HAP-1 (cell line): ENCODE data around the gene PGD.
"Not testable (repeated sequence)": the region's sequence is repeated elsewhere in the genome, so short reads cannot be mapped to it uniquely, and the experiment has no call there.

ENCODE experiments used
- DNase-seq, 2 experiments: peaks; one replicate each; pipeline ENCODE4 v3.0.0-alpha.2; 2016 to 2020; ENCODE audit warnings: low spot score in 2 of 2
- H3K27me3 ChIP-seq: fragments of 250-450 bp; sonication (Bioruptor Pico); 2 replicates; pipeline ENCODE4 v1.5.1; 2020; ENCODE audit warnings: low read depth, mild to moderate bottlenecking, moderate library complexity
- H3K36me3 ChIP-seq: fragments of 250-450 bp; sonication (Bioruptor Pico); replicated peaks from 2 replicates; pipeline ENCODE4 v1.5.1; 2020; ENCODE audit warnings: mild to moderate bottlenecking
- H3K4me1 ChIP-seq: fragments of 250-450 bp; sonication (Bioruptor Pico); 2 replicates; pipeline ENCODE4 v1.5.1; 2020; ENCODE audit warnings: mild to moderate bottlenecking
- H3K4me3 ChIP-seq: fragments of 250-450 bp; sonication (Bioruptor Pico); 2 replicates; pipeline ENCODE4 v1.5.1; 2020; ENCODE audit warnings: mild to moderate bottlenecking, moderate library complexity
- H3K9me3 ChIP-seq: fragments of 250-450 bp; sonication (Bioruptor Pico); 2 replicates; pipeline ENCODE4 v1.5.1; 2020; ENCODE audit warnings: mild to moderate bottlenecking, moderate library complexity
- in situ Hi-C: fragments of 300-500 bp; cut with MboI; formaldehyde crosslinking; loops from 3 replicates; pipeline ENCODE4 v1.14.3; 2020; ENCODE audit warnings: low sequenced_read_pairs, inconsistent platforms, mixed read lengths

Gene PGD

DNA sequence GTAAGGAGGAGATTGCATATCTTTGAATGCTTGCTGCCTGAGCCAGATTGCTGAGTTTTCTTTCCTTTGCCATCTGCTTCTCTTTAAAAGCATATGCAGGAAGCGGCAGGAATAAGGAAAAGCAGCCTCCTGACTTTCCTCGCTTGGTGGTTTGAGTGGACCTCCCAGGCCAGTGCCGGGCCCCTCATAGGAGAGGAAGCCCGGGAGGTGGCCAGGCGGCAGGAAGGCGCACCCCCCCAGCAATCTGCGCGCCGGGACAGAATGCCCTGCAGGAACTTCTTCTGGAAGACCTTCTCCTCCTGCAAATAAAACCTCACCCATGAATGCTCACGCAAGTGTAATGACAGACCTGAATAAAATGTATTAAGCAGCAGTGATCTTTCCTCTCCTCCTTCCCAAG, 52.4 kb downstream of the PGD start:
- H3K27me3 ChIP-seq: no peaks in the 10 kb centered on the region
- no peak overlapping the region for H3K4me3 ChIP-seq
- no peaks in the 10 kb centered on the region for H3K9me3 ChIP-seq
- peaks cover 9% of the 10 kb centered on the region for H3K4me1 ChIP-seq
- in situ Hi-C loops: no loop called here
- DNase-seq: peak; percentile 39
- H3K36me3 ChIP-seq: no peaks in the 10 kb centered on the region

DNA sequence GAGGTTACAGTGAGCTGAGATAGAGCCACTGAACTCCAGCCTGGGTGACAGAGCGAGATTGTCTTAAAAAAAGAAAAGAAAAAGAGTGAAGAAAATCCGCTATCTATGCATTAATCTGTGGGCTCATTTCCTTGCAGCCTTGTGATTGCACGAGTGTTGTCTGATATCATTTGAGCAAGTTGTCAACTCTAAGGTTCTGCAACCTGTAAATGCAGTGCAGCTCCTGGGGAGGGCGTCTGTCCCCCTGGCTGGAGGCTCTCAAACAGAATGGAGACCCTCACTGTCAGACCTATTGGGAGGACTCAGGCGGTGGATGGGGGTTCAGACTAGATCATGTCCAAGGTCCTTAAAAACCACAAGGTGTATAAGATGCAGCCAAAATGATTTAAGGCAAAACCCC, 57.2 kb downstream of the PGD start:
- H3K36me3 ChIP-seq: peaks cover 17% of the 10 kb centered on the region

DNA sequence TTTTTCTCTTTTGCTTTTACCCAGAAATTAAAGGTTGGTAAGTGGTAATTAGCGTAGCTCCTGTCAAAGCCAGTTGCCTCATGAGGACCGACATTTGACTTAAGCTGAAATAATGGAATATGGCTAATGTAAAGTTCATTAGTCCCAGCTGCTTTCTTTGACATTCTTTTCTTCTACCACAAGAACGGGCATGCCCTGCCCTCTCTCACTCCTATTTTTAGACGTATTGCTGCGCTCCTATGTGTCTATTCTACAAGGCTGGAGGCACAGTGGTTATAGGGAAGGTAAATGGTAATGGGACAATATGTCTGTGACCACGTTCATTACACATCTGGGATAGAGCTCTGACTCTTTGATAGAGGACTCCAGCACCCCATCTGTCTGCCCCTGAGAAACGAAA, 57.8 kb downstream of the PGD start:
- Histone ChIP-seq H3K27me3 (no peaks in the 10 kb centered on the region), H3K4me3 (no peak overlapping the region), H3K4me1 (peaks cover 4% of the 10 kb centered on the region), H3K36me3 (peaks cover 23% of the 10 kb centered on the region), H3K9me3 (no peaks in the 10 kb centered on the region)
- in situ Hi-C loops: no loop called here
- DNase-seq: no peak

More for the DNA sequence above, 57.2 kb downstream of the PGD start:
- DNase-seq: no peak
- Histone ChIP-seq H3K9me3 (no peaks in the 10 kb centered on the region), H3K4me1 (peaks cover 9% of the 10 kb centered on the region), H3K4me3 (no peak overlapping the region), H3K27me3 (no peaks in the 10 kb centered on the region)
- in situ Hi-C loops: no loop called here

DNA sequence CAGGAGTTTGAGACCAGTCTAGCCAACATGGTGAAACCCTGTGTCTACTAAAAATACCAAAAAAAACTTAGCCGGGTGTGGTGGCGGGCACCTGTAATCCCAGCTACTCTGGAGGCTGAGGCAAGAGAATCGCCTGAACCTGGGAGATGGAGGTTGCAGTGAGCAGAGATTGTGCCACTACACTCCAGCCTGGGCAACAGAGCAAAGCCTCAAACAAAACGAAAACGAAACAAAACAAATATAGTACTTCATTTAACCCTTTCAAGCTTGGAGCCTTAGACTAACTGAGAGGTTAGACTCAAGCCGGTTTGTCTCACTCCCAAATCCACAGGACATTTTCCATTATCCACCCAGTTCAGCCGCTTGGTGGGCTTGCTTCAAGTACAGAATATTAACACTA, 58.6 kb downstream of the PGD start:
- in situ Hi-C loops, H3K4me3 ChIP-seq, DNase-seq, H3K9me3 ChIP-seq, H3K27me3 ChIP-seq, H3K4me1 ChIP-seq: not testable (repeated sequence)
- H3K36me3 ChIP-seq: peaks cover 30% of the 10 kb centered on the region

DNA sequence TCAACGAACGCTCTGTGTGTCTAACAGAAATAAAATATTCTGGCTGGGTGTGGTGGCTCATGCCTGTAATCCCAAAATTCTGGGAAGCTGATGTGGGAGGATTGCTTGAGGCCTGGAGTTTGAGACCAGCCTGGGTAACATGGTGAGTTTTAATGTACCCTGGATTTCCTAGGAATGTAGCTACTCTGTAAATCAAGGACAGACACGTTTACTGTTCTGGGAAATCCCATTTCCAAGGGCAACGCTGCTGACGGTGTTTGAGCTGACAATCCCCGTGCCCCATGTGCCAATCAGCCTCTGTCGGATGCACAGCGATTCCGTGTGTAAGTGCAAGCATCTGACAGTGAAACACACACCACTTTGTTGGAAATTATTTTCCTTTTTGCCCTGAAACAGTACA, 59.0 kb downstream of the PGD start:
- H3K27me3 ChIP-seq: no peaks in the 10 kb centered on the region
- H3K36me3 ChIP-seq: peaks cover 34% of the 10 kb centered on the region
- no peaks in the 10 kb centered on the region for H3K4me1 ChIP-seq
- DNase-seq: no peak
- H3K9me3 ChIP-seq: no peaks in the 10 kb centered on the region
- H3K4me3 ChIP-seq: no peak overlapping the region
- in situ Hi-C loops: no loop called here

DNA sequence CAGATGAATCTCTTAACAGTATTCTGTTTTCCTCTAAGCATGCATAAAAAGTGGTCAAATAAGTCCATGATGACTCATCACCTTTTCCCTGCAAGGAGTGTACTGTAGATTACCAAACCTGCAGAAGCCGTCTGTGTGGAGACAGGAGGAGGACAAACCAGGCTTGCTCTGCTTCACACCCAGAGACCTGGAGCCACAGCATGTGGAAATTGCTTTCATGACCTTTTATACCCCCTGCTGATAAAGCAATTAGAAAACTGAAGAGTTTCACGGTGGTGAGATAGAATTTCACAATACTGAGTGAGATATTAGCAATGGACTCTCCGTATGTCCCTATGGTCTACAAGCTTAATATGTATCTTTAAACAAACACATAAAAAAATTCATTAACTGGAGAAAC, 60.3 kb downstream of the PGD start:
- Histone ChIP-seq H3K4me3 (no peak overlapping the region), H3K36me3 (peaks cover 47% of the 10 kb centered on the region), H3K9me3 (no peaks in the 10 kb centered on the region), H3K4me1 (no peaks in the 10 kb centered on the region), H3K27me3 (no peaks in the 10 kb centered on the region)
- in situ Hi-C loops: no loop called here
- no peak for DNase-seq

DNA sequence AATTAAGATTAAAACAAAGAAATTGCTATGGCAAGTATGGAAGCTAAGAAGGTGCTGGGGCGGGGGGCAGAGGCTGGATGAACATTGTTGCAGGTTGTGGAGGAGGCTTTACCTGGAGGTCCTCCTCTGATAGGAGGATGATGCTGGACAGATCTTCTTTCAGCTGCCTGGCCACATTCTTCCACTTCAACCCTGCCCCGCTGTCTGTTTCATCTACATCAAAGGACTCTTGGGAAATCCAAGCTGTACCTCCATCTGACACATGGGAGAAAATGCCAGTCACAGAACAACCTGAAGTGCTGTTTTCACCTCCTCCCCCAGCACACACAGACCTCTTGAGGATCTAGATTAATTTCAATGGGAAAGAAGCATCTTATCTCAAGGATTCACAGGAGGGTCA, 68.2 kb downstream of the PGD start:
- DNase-seq: no peak
- Histone ChIP-seq H3K4me1 (no peaks in the 10 kb centered on the region), H3K27me3 (no peaks in the 10 kb centered on the region), H3K36me3 (peaks cover 71% of the 10 kb centered on the region), H3K4me3 (no peak overlapping the region), H3K9me3 (no peaks in the 10 kb centered on the region)
- in situ Hi-C loops: no loop called here

DNA sequence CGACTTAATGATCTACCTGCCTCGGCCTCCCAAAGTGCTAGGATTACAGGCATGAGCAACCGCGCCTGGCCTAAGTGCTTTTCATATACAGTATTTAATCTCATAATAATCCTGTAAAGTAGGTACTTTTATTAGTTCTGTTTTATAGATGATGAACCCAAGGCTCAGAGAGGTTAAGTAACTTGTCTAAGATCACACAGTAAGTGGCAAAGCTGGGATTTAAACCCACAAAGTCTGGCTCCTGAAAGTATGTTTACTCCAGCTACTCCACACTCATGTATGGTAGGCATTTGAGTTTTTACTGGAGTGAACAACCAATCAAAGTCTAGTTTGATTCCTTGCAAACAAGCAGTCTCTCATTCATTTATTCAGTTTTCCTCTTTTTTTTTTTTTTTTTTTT, 71.2 kb downstream of the PGD start:
- H3K4me1 ChIP-seq: peaks cover 13% of the 10 kb centered on the region
- H3K4me3 ChIP-seq: no peak overlapping the region
- no peaks in the 10 kb centered on the region for H3K27me3 ChIP-seq
- H3K36me3 ChIP-seq: peaks cover 42% of the 10 kb centered on the region
- in situ Hi-C loops: no loop called here
- no peak for DNase-seq
- no peaks in the 10 kb centered on the region for H3K9me3 ChIP-seq
